Raji (cell line): ENCODE measurements around the gene STAT6.
A peak's percentile ranks its signal among the peaks of the same experiment; 100 is the strongest.

Experiments used
- POLR2A ChIP-seq: IDR thresholded peaks from 2 replicates; pipeline ENCODE4 v1.6.1; 2011; ENCODE audit warnings: low read depth, low read length, control low read depth; ENCODE audit not compliant: insufficient read depth

STAT6 gene

DNA sequence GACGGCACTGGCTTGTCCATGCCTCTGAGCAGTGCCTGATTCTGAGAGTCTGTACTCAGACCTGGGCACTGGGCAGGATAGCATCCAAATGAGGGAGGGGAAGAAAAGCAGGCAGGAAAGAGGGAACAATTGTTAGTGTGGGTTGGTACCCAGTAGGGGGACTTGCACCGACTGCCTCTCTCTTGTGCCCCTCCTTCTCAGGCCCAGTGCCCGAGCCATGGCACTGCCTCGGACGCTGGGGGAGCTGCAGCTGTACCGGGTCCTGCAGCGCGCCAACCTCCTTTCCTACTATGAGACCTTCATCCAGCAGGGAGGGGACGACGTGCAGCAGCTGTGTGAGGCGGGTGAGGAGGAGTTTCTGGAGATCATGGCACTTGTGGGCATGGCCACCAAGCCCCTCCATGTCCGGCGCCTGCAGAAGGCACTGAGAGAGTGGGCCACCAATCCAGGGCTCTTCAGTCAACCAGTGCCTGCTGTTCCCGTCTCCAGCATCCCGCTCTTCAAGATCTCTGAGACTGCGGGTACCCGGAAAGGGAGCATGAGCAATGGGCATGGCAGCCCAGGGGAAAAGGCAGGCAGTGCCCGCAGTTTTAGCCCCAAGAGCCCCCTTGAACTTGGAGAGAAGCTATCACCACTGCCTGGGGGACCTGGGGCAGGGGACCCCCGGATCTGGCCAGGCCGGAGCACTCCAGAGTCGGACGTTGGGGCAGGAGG lies 20.1 kb downstream of the STAT6 start:
- no peak for TF ChIP-seq POLR2A

DNA sequence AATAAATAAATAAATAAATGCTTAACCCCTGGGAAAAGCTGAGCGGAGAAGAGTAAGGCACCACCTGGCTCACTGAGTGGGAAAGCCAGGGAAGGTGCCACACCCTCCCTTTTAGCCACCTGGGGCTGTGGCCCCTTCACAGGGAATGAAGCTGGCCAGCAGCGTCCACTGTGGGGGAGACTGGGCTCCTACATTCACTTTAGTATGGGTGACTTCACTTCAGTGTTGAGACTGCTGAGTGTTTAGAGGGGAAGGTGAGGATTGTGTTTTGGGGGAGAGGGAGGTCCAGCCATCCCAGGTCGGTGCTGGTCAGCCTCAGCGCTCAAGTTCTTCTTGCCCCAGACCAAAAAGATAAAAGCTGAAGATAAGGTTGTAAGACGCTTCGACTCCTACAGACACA lies 20.7 kb downstream of the STAT6 start:
- no peak for TF ChIP-seq POLR2A

DNA sequence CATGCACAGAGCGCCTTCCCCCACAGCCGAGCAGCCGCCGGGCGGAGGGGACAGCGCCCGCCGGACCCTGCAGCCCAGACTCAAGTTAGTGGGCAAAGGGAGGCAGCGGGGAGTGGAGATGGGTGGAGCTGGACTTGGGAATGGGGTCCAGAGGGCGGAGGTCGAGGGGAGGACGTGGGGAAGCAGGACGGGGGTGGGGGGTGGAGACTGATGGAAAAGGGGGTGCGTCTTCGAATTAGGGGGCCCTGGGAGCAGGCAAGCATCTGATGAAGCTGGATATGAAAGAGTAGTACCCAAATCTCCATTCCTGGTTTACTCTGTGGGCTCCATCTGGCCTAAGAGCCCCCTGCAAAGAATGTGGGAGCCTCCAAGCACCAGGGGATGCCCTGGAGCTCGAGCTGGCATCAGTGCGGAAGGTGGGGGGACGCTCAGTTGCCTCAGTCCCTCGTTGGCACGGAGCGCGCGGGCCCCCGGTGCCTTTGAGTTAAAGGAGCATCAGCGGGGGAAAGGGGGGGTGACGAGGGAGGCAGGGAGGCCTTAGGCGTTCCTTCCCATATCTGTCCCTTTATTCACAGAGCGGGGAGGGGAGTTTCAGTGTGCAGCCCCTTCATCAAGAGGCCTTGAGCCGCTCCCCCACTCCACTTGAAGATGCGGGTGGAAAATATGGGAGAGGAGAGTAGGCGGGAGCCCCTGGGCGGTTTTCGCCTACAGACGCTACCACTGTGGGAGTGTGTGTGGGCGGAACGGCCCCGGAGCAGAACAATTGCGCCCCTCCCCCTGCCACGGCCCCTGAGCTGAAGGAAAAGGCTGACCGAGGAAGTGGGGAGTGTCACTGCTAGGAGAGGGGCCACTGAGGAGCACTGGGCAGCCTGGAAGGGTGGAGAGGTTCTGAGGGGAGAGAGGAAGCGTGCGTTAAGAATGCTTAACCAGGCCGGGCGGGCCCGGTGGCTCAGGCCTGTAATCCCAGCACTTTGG lies 21.6 kb downstream of the STAT6 start:
- peak; percentile 28 for TF ChIP-seq POLR2A

DNA sequence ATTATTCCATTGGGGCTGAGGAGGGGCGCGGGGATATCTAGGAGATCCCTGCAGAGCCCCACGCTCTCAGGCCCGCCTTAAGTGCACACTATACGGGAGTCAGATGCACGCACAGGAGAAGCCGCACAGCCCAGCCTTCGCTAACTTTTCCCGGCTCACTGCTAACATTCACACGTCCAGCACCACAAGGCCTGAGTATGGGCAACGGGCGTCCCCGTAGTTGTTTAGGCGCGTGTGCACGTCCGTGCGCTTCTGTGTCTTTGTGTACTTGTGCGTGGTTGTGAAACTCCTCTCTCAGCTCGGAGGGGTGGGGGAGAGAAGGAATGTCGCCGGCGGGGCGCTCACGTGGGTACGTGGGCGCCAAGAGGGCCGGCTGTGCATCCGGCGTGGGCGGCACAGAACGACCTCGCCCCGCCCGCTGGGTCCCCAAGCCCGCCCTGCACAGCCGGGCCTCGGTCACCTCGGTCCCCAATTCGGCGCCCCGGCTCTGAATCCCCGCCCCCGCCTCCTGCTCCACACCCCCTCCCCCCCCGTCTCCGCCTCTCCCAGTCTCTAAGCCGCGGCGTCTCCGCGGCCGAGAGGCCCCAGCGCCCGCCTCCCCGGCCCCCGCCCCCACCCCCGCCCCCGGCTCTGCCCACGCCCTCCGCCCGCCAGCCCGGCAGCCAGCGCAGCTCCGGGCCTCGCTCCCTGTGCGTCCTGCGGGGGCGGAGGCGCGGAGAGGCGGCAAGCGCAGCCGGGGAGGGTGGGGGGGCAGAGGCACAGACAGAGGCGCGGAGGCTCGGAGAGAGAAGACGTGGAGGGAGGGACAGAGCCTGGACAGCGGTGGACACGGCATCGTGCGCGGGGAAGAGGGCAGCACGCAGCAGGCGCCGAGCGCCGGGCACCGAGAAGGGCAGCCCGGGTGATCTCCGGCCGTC lies 22.6 kb downstream of the STAT6 start, which contains the start of gene NAB2:
Gene NAB2 (plus strand): TSS at position 761 of the 917 bp plus-strand sequence. CDS start 158 bp downstream, outside the sequence.
- TF ChIP-seq POLR2A = peak; percentile 75

DNA sequence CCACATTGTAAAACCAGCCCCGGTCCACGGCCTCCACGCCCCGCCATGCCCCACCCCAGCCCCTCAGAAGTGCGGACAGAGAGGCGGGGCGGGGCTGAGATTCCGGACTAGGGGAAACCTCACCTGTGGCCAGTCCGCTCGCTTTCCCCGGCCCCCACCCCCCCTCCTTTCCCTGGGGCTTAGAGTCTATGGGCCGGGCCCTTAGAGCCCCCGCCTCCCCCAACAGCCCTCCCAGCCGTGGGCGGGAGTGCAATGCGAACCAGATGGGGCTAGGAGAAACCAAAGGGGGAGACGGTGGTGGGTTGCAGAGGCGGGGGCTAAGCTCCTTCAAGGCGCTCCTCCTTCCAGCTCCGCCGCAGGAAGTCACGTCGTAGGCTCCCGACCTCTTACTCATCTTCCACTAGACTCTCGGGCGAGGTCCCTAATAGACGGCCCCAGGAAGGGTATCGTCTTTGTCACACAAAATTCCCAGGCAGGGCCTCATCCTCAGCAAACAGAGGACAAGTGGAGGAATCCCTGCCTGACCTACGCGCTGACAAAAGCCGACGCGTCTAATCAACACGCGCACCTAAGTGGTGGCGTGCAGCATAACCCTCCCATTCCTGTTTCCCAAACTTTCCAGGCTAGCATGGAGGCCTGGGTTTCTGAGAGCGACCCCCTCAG lies 23.3 kb downstream of the STAT6 start:
- peak; percentile 48 for TF ChIP-seq POLR2A

DNA sequence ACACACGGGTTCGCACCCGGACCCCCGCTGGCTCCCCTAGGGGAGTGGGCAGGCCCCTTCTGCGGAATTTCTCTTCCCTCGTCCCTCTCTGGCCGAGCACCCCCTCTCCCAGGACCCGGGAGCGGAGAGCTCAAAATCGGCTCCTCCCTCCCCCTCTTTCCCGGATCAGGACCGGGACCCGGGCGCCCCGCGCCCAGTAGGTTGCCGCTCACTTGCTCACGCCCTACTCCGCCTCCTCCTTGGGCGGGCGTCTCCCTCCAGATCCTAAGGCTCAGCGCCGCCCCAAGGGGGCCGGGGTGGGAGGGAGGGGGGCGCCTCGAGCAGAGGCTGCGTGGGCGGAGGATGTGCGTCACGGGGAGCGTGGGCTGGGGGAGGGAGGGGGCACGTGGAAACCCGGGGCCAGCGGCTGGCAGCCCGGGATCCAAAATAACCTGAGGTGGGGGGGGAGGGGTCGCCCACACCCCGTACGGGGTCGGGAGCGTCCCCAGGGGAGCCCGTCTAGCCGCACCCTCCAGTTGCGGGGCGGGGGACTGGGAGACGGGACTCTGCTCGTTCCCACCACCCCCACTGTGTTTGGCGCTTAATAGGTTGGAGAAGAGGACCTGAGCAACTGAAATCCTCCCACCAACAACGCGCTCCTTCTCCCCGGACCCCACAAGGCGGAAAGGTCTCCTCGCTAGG lies 24.0 kb downstream of the STAT6 start:
- TF ChIP-seq POLR2A = peak; percentile 44

DNA sequence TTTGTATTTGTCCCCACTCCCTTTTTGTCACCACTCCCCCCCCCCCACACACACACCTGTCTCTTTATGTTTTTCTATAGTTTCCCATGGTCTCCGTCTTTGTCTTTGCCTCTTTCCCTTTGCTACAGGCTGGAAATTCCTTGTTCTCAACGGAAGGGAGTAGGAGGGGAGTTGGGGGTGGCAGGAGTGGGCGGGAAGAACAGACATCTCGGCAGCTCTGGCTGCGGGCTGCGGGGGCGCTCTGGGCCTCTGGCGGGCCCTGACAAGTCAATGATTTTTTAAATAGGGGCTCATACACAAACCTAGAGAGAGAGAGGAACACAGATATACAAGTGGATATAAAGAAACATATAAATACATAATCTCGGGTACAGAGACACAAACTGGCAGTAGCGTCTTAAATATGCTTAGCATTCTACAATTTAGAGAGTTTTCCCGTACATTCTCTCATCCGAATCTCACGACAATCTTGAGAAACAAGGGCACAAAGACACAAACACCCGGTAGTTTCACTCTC lies 24.6 kb downstream of the STAT6 start:
- TF ChIP-seq POLR2A = no peak

DNA sequence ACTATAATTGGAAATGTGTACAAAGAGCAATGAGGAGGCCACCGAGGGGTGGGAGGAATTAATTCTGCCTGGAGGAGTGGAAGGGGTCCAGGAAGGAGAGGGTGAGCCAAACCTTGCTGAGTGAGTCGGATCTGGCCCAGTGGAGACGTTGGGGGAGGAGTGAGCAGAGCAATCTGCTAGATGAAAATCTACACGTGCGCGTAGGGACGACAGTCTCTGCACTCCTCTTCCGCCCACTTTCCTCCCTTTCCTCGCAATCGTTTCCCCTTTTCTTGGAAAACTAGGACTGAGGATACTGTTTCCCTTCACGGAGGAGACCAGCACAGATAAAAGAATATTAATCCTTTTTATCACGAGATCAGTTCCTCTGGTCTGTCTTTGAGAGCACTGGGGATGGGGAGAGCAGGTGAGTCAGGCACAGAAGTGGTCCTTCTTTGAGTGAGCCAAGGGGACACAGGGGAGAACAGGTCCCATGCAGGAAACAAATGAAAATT lies 25.1 kb downstream of the STAT6 start:
- 0 out of 2 replicates have a peak, but pooled peaks have one; percentile 21 for TF ChIP-seq POLR2A

DNA sequence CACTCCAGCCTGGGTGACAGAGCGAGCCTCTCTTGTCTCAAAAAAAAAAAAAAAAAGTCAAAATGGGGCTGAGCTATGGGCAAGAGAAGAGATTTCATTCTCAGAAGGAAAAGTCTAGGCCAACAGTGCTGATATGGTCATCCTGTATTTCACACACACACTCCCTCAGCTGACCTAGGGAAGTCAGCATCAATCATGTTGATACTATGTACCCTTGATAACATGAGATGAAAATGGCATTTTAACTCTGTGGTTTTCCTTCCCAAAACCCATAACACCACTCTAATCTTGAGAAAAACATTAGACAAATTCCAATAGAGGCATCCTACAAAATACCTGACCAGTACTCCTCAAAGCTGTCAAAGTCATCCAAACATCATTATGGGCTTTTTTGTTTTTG lies 30.3 kb downstream of the STAT6 start:
- TF ChIP-seq POLR2A = no peak

DNA sequence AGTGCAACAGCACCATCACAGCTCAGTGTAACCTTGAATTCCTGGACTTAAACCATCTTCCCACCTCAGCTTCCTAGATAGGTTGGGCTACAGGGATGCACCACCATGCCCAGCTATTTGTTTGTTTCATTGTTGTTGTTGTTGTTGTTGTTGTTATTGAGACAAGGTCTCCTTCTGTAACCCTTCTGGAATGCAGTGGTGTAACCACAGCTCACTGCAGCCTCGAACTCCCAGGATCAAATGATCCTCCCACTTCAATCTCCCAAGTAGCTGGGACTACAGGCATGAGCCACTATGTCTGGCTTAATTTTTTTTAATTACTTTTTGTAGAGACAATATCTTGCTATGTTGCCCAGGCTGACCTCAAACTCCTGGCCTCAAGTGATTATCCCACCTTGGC lies 31.3 kb downstream of the STAT6 start:
- TF ChIP-seq POLR2A = no peak

DNA sequence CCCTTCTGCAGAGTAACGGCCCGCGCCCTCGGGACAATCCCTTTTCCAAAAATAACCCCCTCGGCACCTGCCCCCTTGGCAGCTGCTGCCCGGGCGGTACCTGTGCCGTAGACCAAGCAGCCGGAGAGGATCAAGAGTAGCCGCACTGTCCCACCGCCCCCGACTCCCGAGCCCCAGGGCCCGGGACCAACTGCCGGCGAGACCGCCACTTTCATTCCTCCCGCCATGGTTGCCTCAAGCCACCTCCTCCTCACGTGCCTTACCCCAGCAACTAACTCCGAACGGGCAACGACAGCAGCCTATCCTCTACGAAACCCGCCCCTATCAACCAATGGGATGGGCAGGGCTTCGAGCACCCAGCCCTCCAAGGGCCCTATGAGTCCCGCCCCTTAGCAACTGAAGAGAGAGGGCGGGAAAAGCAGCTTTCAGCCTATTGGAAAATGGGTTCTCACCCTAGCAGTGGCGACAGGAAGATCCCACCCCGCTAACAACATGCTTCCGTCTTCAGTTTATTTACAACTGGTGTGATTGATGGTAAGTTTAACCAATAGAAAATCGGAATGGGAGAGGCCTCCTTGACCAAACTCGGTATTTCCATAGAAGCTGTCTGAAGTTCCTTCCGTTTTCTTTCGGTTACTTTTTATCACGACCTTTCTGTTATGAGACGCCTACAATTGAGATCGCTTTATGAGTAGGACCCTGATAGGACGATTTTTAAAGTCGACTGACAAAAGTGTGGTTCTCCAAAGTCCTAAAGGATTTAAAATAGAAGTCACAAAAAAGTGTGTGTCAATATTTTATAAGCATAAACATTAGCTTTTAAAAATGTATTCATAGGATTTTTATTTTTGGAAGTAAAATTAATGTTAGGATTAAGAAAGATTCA lies 32.4 kb downstream of the STAT6 start, which contains the start of gene NEMP1:
Gene NEMP1 (minus strand): TSS at position 273 of the 886 bp plus-strand sequence. CDS start 46 bp downstream, at position 227.
- TF ChIP-seq POLR2A = peak; percentile 85

DNA sequence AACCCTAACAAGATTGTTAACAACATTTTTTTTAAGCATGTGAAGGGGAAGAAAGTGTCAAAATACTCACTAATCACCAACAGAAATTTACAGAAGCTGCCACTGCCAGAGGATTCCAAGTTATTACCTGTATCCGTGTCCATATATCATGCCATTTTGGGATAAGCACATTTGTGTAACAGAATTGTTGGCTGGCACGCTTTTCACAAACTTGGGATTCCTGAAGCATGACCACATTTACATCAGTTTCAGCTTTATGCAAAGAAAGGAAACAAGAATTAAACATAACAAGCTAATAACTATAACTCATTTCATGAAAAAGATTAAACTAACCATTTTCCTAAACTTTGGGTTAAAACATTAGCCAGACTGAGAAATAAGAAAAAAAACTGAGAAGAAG lies 38.5 kb downstream of the STAT6 start:
- no peak for TF ChIP-seq POLR2A

DNA sequence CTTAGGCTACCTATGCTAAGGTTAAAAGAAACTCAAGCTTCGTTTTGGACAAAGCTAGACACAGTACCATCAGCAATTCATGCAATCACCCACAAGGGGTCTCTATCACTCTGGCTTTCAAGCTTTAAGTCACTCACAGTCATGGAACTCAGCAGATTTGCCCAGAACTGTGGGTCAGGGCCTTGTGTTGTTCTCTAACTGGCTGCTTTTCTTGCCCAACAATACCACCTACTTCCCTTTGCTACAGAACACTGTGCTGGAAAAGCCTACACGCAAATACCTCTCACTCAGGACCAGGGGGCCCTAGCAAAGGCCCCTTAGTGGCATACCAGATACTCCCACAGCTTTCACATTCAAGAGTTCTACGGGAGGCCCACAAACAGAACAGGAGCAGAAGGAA lies 41.6 kb downstream of the STAT6 start:
- no peak for TF ChIP-seq POLR2A

DNA sequence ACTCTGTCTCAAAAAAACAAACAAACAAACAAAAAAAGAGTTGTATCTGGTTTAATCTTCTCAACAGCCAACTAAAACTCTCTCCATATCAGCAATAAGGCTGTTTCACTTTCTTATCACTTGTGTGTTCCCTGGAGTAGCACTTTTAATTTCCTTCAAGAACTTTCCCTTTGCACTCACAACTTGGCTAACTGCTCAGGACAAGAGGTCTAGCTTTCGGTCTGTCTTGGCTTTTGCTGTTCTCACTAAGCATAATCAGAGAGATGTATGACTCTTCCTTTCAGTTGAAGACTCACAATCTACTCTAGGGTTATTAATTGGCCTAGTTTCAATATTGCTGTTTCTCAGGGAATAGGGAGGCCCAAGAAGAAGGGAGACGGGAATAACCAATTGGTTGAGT lies 44.9 kb downstream of the STAT6 start:
- TF ChIP-seq POLR2A = no peak
